Measurements from ENCODE around the gene MAP3K4.

MAP3K4 gene, protein sequence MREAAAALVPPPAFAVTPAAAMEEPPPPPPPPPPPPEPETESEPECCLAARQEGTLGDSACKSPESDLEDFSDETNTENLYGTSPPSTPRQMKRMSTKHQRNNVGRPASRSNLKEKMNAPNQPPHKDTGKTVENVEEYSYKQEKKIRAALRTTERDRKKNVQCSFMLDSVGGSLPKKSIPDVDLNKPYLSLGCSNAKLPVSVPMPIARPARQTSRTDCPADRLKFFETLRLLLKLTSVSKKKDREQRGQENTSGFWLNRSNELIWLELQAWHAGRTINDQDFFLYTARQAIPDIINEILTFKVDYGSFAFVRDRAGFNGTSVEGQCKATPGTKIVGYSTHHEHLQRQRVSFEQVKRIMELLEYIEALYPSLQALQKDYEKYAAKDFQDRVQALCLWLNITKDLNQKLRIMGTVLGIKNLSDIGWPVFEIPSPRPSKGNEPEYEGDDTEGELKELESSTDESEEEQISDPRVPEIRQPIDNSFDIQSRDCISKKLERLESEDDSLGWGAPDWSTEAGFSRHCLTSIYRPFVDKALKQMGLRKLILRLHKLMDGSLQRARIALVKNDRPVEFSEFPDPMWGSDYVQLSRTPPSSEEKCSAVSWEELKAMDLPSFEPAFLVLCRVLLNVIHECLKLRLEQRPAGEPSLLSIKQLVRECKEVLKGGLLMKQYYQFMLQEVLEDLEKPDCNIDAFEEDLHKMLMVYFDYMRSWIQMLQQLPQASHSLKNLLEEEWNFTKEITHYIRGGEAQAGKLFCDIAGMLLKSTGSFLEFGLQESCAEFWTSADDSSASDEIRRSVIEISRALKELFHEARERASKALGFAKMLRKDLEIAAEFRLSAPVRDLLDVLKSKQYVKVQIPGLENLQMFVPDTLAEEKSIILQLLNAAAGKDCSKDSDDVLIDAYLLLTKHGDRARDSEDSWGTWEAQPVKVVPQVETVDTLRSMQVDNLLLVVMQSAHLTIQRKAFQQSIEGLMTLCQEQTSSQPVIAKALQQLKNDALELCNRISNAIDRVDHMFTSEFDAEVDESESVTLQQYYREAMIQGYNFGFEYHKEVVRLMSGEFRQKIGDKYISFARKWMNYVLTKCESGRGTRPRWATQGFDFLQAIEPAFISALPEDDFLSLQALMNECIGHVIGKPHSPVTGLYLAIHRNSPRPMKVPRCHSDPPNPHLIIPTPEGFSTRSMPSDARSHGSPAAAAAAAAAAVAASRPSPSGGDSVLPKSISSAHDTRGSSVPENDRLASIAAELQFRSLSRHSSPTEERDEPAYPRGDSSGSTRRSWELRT (N-terminal part only)

GRCh38 chr6:160991406-160992060 lies at the start of gene MAP3K4:
TSS of gene MAP3K4 (plus strand) at chr6:160991769. CDS start at chr6:160991932, 163 bp downstream.
- peak; percentile 79 for DNase-seq

DNA sequence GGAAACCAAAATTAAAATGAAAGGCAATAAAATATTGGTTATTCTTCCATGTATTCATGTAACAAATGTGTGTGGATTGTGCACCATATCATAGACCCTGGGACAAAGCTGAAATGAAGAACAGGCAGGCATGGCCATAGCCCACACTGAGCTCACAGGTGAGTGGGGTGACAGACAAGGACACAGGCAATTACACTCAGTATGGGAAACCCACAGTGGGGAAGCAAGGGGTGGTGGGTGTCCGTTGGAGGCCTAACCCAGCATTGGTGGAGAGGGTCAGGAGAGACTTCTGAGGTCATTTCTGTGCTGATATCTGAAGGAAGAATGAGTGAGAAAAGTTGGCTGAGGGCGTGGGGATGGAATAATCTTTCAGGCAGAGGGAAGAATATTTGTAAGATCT lies 47.6 kb upstream of the MAP3K4 start:
- DNase-seq: no peak

- DNase-seq: no peak
These were observed 45.9 kb upstream of the MAP3K4 start for GRCh38 chr6:160945516-160946177.

GRCh38 chr6:160949531-160949930 lies 42.0 kb upstream of the MAP3K4 start:
- DNase-seq: no peak

DNA sequence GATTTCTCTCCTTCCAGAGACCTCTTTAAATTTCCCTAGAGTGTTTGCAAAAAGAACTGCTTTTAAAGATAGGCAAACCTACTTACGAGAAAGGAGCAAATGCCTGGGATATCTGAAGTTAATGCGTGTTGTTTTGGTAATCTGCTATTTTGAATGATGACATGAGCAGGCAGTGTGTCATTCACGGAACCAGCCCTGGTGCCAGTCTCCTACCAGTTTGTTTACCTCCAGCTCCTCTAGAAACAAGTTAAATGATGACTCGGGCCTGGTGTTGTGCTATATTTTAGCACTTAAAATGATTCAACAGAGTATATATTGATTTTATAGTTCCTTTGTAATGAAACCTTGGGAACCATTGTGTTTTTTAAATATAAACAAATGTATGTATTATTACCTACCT lies 41.1 kb upstream of the MAP3K4 start:
- DNase-seq: no peak

GRCh38 chr6:160951187-160952030 lies 40.2 kb upstream of the MAP3K4 start:
- no peak for DNase-seq

DNA sequence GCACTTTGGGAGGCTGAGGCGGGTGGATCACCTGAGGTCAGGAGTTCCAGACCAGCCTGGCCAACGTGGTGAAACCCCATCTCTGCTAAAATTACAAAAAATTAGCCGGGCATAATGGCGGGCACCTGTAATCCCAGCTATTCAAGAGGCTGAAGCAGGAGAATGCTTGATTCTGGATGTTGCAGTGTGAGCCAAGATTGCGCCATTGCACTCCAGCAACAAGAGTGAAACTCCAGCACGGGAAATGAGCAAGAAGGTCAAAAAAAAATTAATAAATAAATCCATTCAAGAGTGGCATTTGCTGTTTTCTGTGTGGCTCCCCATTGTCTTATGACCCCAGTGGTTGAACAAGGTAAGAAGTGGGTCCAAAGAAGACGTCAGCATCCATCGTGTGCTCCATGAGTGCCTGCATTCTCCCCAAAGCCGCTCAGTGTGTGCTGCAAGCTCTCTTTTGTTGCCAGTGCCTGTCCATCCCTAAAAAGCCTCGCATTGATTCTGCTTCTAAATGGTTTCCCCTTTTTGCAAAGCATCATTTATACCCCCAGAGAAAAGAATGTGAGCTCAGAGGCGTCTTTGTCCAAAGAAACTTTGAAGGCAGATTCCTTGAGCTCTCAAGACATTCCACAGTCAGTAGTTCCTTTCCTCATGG lies 38.8 kb upstream of the MAP3K4 start:
- no peak for DNase-seq

DNA sequence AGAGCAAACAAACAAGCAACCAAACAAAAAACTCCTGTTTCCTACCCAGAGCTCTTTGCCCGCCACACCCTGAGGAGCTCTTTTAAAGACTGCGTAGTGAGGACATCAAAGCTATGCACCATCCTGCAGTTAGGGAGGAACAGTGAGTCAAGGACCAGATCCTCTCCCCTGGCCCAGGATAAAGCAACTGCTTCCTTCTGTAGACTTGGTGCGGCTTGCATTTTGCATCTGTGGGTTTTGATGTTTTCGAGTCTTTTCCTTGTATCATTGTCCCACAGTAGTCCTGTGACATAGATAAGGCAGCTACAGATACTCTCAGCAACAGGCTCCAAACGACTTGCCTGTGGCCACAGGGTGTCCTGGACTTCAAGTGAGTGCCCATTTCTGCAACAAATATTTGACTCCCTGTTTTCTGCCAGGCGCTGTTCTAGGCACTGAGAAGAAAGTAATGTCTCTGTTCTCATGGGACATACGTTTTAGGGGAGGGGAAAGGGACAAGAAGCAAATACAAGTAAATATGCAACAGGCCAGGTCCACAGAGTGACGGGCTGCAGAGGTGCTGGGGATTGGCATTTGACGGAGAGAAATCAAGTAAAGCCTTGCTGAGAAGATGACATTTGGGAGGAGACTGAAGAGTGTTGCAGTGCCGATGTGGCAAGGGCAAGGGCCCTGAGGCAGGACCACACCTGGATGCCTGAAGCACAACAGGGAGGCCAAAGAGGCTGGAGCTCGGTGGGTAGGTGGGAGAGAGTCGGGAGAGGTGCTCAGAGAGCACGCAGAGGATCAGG lies 35.9 kb upstream of the MAP3K4 start:
- no peak for DNase-seq

DNA sequence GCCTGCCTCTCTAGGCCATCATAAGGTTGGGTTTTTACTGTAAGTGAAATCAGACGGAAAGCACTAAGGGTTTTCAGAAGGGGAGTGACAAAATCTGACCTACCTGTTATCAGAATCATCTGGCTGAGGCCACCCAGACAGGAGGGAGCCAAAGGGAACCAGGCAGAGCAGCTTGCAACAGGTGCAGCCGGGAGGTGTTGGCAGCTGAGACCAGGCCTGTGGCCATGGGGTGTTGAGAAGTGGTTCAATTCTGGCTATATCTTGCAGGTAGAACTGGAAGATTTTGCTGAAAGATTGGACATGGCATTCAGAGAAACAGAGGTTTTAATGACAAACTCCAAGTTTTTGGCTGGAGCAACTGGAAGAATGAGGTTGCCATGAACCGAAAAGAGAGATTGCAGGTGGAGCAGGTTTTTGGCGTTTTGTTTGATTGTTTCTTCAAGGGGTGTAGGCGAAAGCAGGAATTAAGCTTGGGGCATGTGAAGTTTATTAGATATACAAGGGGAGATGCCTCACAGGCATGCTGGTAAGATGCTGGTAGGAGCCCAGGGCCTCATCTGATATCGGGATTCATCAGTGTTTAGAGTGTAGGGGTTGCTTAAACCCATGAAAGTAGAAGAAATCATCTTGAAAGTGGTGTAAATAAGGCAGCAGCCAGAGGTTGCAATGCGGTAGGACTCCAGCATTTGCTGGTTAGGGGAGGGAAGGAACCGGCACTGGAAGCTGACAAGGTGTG lies 35.1 kb upstream of the MAP3K4 start:
- DNase-seq: no peak

GRCh38 chr6:160959726-160960435 lies 31.7 kb upstream of the MAP3K4 start:
- no peak for DNase-seq

DNA sequence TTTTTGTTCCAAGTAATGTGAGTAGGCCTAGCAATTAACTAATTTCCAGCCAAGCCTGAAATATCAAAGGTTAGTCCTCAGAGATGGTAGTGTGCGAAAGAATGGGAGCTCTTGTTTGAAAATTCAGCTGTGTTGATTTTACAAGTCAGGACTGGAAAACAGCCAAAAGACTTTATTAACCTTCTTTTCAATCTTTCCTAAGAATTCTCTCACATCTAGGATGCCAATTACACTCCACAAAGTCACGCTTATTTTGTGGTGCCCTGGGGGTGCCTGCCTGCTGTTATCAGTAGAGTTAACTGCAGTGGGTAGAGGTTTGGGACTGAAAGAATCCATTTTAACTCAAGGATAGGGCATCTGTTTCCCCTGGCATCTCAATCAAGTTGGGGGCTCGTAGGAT lies 30.7 kb upstream of the MAP3K4 start:
- no peak for DNase-seq

GRCh38 chr6:160962835-160963623 lies 28.5 kb upstream of the MAP3K4 start:
- no peak for DNase-seq

DNA sequence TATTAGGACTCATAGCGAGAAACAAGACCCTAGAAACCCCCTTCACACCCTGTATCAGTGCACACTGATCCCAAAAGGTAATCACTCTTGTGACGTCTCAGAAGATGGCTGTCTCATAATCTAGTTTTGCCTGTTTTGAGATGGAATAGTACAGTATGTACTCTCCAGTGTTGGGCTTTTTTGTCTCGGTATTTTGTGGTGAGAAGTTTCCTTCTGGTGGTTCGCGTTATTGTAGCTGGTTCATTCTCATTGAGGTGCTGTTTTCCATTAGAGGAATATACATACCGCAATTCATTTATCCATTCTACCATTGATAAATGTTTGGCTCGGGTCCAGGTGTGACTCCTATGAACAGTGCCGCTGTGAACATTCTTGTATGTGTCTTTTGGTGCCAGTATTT lies 27.9 kb upstream of the MAP3K4 start:
- no peak for DNase-seq

- no peak for DNase-seq
These were observed 25.7 kb upstream of the MAP3K4 start for GRCh38 chr6:160965893-160966292.

DNA sequence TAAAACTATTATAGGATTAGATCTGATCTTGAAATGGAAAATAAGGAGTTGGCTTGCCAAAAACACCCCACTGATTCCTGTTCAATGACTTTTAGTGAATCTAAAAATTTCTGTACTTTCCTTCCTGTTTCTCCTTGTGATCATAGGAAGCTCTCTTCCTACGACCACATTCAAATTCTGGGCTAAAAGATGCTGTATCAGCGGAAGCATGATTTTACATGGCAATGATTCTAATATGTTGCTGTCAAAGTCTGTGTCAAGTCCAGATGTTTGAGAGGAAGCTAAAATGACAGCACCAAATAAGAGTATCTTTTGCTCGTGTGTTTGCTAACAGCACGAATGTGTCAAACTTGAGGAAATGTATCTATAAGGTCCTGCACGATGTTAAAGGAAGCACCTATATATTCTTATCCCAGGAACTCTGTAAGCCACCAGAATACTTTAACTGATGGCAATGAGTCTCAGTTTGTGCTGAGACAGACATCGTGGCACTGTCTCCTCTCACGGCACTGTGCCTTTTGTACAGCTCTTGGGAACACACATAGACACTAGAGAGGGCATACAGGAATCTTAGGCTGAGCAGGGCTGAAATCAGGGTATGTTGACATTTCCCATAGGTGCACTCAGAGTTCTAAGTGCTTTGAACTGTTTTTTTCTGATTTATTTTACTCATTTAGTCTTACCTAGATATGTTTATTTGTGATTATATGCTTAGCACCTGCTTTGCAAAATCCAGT lies 24.9 kb upstream of the MAP3K4 start:
- no peak for DNase-seq

DNA sequence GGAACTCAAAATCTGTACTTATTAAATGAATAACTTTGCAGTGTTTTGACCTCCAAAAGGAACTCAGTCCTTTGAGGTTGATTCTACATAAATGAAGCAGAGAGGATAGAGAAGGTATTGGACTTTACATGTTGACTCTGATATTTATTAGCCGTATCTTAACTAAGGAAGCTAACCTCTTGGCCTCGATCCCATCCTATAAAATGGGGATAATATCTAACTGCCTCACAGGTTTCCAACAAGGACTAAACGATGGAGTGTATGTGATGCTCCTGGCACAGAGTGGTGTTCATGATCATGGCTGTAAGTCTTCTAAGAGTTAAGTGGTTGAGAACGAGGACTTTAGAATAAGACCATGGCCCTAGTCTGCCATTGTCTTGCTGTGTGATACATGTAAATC lies 24.2 kb upstream of the MAP3K4 start:
- no peak for DNase-seq

GRCh38 chr6:160967833-160968232 lies 23.7 kb upstream of the MAP3K4 start:
- no peak for DNase-seq

Data from RPMI8226 (cell line).